ENCODE data around the gene EYA2. TPM values are rescaled to one million over a fixed set of nuclear protein-coding genes. Genes with fewer than 3 reads are reported as not detected.

Gene EYA2
- total and polyA plus RNA-seq, 2 experiments from 2014 or later = 1.4 to 2.0 TPM

DNA sequence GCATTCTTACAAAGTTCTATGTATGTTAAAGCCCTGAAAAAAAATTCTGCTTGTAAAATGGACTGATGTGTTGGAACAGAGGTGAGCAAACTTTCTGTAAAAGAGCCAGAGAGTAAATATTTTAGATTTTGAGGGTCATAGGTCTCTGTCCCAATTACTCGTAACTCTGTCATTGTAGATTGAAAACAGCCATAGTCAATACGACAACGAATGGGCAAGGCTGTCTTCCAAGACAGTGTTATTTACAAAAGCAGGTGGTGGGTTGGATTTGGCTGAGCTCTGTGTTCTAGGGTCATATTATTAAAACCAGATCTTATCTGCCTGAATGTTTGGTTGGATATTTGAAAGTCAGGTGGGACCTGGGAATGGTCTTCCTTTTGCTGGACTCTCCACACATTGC, 135.2 kb downstream of the EYA2 start:
- TF ChIP-seq, protein P1, sequence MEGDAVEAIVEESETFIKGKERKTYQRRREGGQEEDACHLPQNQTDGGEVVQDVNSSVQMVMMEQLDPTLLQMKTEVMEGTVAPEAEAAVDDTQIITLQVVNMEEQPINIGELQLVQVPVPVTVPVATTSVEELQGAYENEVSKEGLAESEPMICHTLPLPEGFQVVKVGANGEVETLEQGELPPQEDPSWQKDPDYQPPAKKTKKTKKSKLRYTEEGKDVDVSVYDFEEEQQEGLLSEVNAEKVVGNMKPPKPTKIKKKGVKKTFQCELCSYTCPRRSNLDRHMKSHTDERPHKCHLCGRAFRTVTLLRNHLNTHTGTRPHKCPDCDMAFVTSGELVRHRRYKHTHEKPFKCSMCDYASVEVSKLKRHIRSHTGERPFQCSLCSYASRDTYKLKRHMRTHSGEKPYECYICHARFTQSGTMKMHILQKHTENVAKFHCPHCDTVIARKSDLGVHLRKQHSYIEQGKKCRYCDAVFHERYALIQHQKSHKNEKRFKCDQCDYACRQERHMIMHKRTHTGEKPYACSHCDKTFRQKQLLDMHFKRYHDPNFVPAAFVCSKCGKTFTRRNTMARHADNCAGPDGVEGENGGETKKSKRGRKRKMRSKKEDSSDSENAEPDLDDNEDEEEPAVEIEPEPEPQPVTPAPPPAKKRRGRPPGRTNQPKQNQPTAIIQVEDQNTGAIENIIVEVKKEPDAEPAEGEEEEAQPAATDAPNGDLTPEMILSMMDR (IDR thresholded peaks at IDR 0.05; ENCODE audit: poor library complexity) = no peak
- no peak for TF ChIP-seq EZH2 (IDR thresholded peaks at IDR 0.05; ENCODE audit: borderline replicate concordance)
- Histone ChIP-seq H2AFZ (no peak overlapping the region), H3K27ac (no peak overlapping the region), H3K9me3 (ENCODE audit: low read depth) (no peaks in the 10 kb centered on the region), H3K4me1 (ENCODE audit: insufficient read depth) (peaks cover 5% of the 10 kb centered on the region), H3K4me3 (no peak overlapping the region), H3K27me3 (no peaks in the 10 kb centered on the region), H4K20me1 (ENCODE audit: insufficient read depth, poor library complexity, severe bottlenecking) (no peaks in the 10 kb centered on the region), H3K36me3 (replicated peaks; ENCODE audit: insufficient read depth, low read depth) (no peaks in the 10 kb centered on the region), H3K79me2 (no peaks in the 10 kb centered on the region), H3K9me2 (replicated peaks; ENCODE audit: insufficient read depth) (no peaks in the 10 kb centered on the region), H3K4me2 (no peak overlapping the region)
- DNase-seq (ENCODE audit: low spot score) = no peak
- WGBS (ENCODE audit: low lambda C conversion rate, missing lambda C conversion rate) = 48% methylated on average over 3 of the region's 3 CpGs

DNA sequence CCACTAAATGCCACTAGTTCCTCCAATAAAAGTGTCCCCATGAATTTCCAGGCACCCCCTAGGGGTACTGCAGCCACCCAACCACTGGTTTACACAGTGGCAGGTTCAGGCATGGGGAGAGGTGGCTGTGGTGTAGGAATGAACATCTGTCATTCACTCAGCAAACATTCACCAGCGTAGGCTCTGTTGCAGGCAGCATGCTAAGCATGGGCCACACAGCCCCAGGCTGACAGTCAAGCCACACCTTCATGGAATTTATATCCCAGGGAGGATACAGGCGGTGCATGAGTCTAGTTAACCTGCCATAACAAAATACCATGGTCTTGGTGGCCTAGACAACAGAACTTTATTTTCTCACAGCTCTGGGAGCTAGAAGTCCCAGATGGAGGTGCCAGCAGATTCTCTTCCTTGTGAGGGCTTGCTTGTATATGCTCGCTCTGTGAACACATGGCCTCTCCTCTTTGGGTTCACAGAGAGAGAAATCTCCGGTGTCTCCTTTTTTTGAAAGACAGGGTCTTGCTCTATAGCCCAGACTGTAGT, 135.7 kb downstream of the EYA2 start:
- DNase-seq (ENCODE audit: low spot score) = no peak
- 89% methylated on average over 4 of the region's 4 CpGs for whole genome bisulfite sequencing (ENCODE audit: low lambda C conversion rate, missing lambda C conversion rate)
- H3K4me1 ChIP-seq (ENCODE audit: insufficient read depth) = peaks cover under 1% of the 10 kb centered on the region
- no peaks in the 10 kb centered on the region for H3K27me3 ChIP-seq
- H3K9me3 ChIP-seq (ENCODE audit: low read depth) = no peaks in the 10 kb centered on the region
- no peaks in the 10 kb centered on the region for H4K20me1 ChIP-seq (ENCODE audit: insufficient read depth, poor library complexity, severe bottlenecking)
- no peaks in the 10 kb centered on the region for H3K79me2 ChIP-seq
- H3K27ac ChIP-seq = no peak overlapping the region
- H2AFZ ChIP-seq = no peak overlapping the region
- no peaks in the 10 kb centered on the region for H3K36me3 ChIP-seq (replicated peaks; ENCODE audit: insufficient read depth, low read depth)
- no peak overlapping the region for H3K4me2 ChIP-seq
- no peak overlapping the region for H3K4me3 ChIP-seq
- TF ChIP-seq, protein P1 (IDR thresholded peaks at IDR 0.05; ENCODE audit: poor library complexity) = no peak
- TF ChIP-seq EZH2 (IDR thresholded peaks at IDR 0.05; ENCODE audit: borderline replicate concordance) = no peak
- no peaks in the 10 kb centered on the region for H3K9me2 ChIP-seq (replicated peaks; ENCODE audit: insufficient read depth)

GRCh38 chr20:47031004-47031403, 136.4 kb downstream of the EYA2 start:
- H4K20me1 ChIP-seq (ENCODE audit: insufficient read depth, poor library complexity, severe bottlenecking) = no peaks in the 10 kb centered on the region
- DNase-seq (ENCODE audit: low spot score) = no peak
- H3K36me3 ChIP-seq (replicated peaks; ENCODE audit: insufficient read depth, low read depth) = no peaks in the 10 kb centered on the region
- WGBS (ENCODE audit: low lambda C conversion rate, missing lambda C conversion rate) = 62% methylated on average over 7 of the region's 7 CpGs
- H3K4me3 ChIP-seq = no peak overlapping the region
- no peaks in the 10 kb centered on the region for H3K27me3 ChIP-seq
- H3K4me1 ChIP-seq (ENCODE audit: insufficient read depth) = no peaks in the 10 kb centered on the region
- TF ChIP-seq, protein P1 (IDR thresholded peaks at IDR 0.05; ENCODE audit: poor library complexity) = no peak
- TF ChIP-seq EZH2phosphoT487 (IDR thresholded peaks at IDR 0.05; ENCODE audit: low read depth, severe bottlenecking, unreplicated experiment) (no peak), EZH2 (IDR thresholded peaks at IDR 0.05; ENCODE audit: borderline replicate concordance) (no peak)
- H3K9me2 ChIP-seq (replicated peaks; ENCODE audit: insufficient read depth) = no peaks in the 10 kb centered on the region
- H2AFZ ChIP-seq = no peak overlapping the region
- H3K79me2 ChIP-seq = no peaks in the 10 kb centered on the region
- H3K9me3 ChIP-seq (ENCODE audit: low read depth) = no peaks in the 10 kb centered on the region
- no peak overlapping the region for H3K4me2 ChIP-seq
- no peak overlapping the region for H3K27ac ChIP-seq

GRCh38 chr20:47031821-47032220, 137.2 kb downstream of the EYA2 start:
- Histone ChIP-seq H3K36me3 (replicated peaks; ENCODE audit: insufficient read depth, low read depth) (no peaks in the 10 kb centered on the region), H3K4me2 (no peak overlapping the region), H2AFZ (no peak overlapping the region), H4K20me1 (ENCODE audit: insufficient read depth, poor library complexity, severe bottlenecking) (no peaks in the 10 kb centered on the region), H3K27ac (no peak overlapping the region), H3K9me3 (ENCODE audit: low read depth) (no peaks in the 10 kb centered on the region), H3K9me2 (replicated peaks; ENCODE audit: insufficient read depth) (no peaks in the 10 kb centered on the region), H3K4me3 (no peak overlapping the region), H3K4me1 (ENCODE audit: insufficient read depth) (no peaks in the 10 kb centered on the region), H3K79me2 (no peaks in the 10 kb centered on the region), H3K27me3 (no peaks in the 10 kb centered on the region)
- DNase-seq (ENCODE audit: low spot score) = no peak
- 73% methylated on average over 1 of the region's 1 CpG for WGBS (ENCODE audit: low lambda C conversion rate, missing lambda C conversion rate)
- TF ChIP-seq, protein P1 (IDR thresholded peaks at IDR 0.05; ENCODE audit: poor library complexity) = no peak
- no peak for TF ChIP-seq EZH2phosphoT487 (IDR thresholded peaks at IDR 0.05; ENCODE audit: low read depth, severe bottlenecking, unreplicated experiment)
- TF ChIP-seq EZH2 (IDR thresholded peaks at IDR 0.05; ENCODE audit: borderline replicate concordance) = no peak

Data from hepatocyte (in vitro differentiated cells).